GM23338 (cell line): ENCODE results near the gene STIM1. TPM values are rescaled to one million over a fixed set of nuclear protein-coding genes. Genes with fewer than 3 reads are reported as not detected.
A peak's percentile ranks its signal among the peaks of the same experiment; 100 is the strongest.

Experiments
- ATAC-seq: fragments of 200-7000 bp; cut with Tn5 transposase; 3 replicates; pipeline ENCODE4 v1.9.1; 2020
- DNase-seq: peaks from one replicate; pipeline ENCODE4 v3.0.0-alpha.2; 2015; ENCODE audit warnings: low spot score
- H2AFZ ChIP-seq: fragments of 200-600 bp; sonication (generic); 2 replicates; pipeline ENCODE4 v1.8.0; 2016; ENCODE audit warnings: antibody characterized with exemption, mild to moderate bottlenecking, moderate library complexity
- H3F3A ChIP-seq: fragments of 200-600 bp; sonication (generic); replicated peaks from 2 replicates; pipeline ENCODE4 v1.8.0; 2017; ENCODE audit warnings: antibody characterized with exemption, mixed run types, low read depth
- H3K27ac ChIP-seq: fragments of 200-600 bp; sonication (generic); 2 replicates; pipeline ENCODE4 v1.6.1; 2016; ENCODE audit warnings: low read depth
- H3K27me3 ChIP-seq: fragments of 200-600 bp; sonication (generic); 2 replicates; pipeline ENCODE4 v1.8.0; 2016; ENCODE audit warnings: mild to moderate bottlenecking, mixed run types, moderate library complexity; ENCODE audit not compliant: insufficient read depth
- H3K36me3 ChIP-seq: fragments of 200-600 bp; sonication (generic); 2 replicates; pipeline ENCODE4 v1.8.0; 2016; ENCODE audit warnings: mild to moderate bottlenecking; ENCODE audit not compliant: insufficient read depth
- H3K4me1 ChIP-seq: fragments of 200-600 bp; sonication (generic); 2 replicates; pipeline ENCODE4 v1.8.0; 2016; ENCODE audit warnings: mild to moderate bottlenecking, moderate library complexity; ENCODE audit not compliant: insufficient read depth
- H3K4me2 ChIP-seq: fragments of 200-600 bp; sonication (generic); 2 replicates; pipeline ENCODE4 v1.7.1; 2017; ENCODE audit warnings: mixed run types
- H3K4me3 ChIP-seq: fragments of 200-600 bp; sonication (generic); 2 replicates; pipeline ENCODE4 v1.6.1; 2016; ENCODE audit warnings: mixed run types
- H3K79me2 ChIP-seq: fragments of 200-600 bp; sonication (generic); replicated peaks from 2 replicates; pipeline ENCODE4 v1.8.0; 2017; ENCODE audit warnings: mild to moderate bottlenecking; ENCODE audit not compliant: insufficient read depth
- H3K9me2 ChIP-seq: fragments of 200-600 bp; sonication (generic); 2 replicates; pipeline ENCODE4 v1.8.0; 2017; ENCODE audit not compliant: insufficient read depth
- H4K20me1 ChIP-seq: fragments of 200-600 bp; sonication (generic); replicated peaks from 2 replicates; pipeline ENCODE4 v1.8.0; 2017; ENCODE audit warnings: mild to moderate bottlenecking; ENCODE audit not compliant: insufficient read depth
- H3K27ac Mint-ChIP-seq: 2 replicates; pipeline ENCODE4 v1.8.0; 2020; ENCODE audit warnings: inconsistent platforms, mild to moderate bottlenecking, moderate library complexity, mixed read lengths
- H3K27me3 Mint-ChIP-seq: 3 replicates; pipeline ENCODE4 v1.8.0; 2022; ENCODE audit warnings: low read depth, mild to moderate bottlenecking, moderate library complexity, mixed read lengths, inconsistent platforms; ENCODE audit not compliant: insufficient read depth, poor library complexity
- H3K36me3 Mint-ChIP-seq: 3 replicates; pipeline ENCODE4 v1.8.0; 2021; ENCODE audit warnings: low read depth, mild to moderate bottlenecking, inconsistent platforms, moderate library complexity, mixed read lengths
- H3K4me1 Mint-ChIP-seq: 3 replicates; pipeline ENCODE4 v1.8.0; 2020; ENCODE audit warnings: mild to moderate bottlenecking, inconsistent platforms, mixed read lengths
- H3K4me3 Mint-ChIP-seq: 3 replicates; pipeline ENCODE4 v1.8.0; 2021; ENCODE audit warnings: moderate library complexity, mild to moderate bottlenecking, inconsistent platforms, mixed read lengths
- H3K9me3 Mint-ChIP-seq: 3 replicates; pipeline ENCODE4 v1.8.0; 2020; ENCODE audit warnings: moderate library complexity, mild to moderate bottlenecking, inconsistent platforms, mixed read lengths
- CREB1 ChIP-seq: fragments of 250-450 bp; sonication (Bioruptor Pico); IDR thresholded peaks from 2 replicates; pipeline ENCODE4 v1.5.0; 2020; ENCODE audit warnings: low read depth, mild to moderate bottlenecking, moderate library complexity
- ETS1 ChIP-seq: IDR thresholded peaks from 2 replicates; pipeline ENCODE4 v1.6.1; 2016; ENCODE audit warnings: antibody characterized with exemption
- EZH2phosphoT487 ChIP-seq: fragments of 200-600 bp; sonication (generic); IDR thresholded peaks from one replicate; pipeline ENCODE4 v1.8.1; 2018; ENCODE audit warnings: antibody characterized with exemption; ENCODE audit not compliant: unreplicated experiment
- NANOG ChIP-seq: IDR thresholded peaks from 2 replicates; pipeline ENCODE4 v1.6.1; 2016; ENCODE audit warnings: antibody characterized with exemption, borderline replicate concordance
- POLR2AphosphoS5 ChIP-seq: IDR thresholded peaks from 2 replicates; pipeline ENCODE4 v1.6.1; 2016; ENCODE audit warnings: antibody characterized with exemption, low read depth
- STAT1 ChIP-seq: IDR thresholded peaks from one replicate; pipeline ENCODE4 v1.6.1; 2016; ENCODE audit warnings: antibody characterized with exemption; ENCODE audit not compliant: unreplicated experiment
- ZNF114 ChIP-seq: fragments of 250-450 bp; sonication (Bioruptor Pico); IDR thresholded peaks from 2 replicates; pipeline ENCODE4 v1.5.0; 2020; ENCODE audit warnings: mild to moderate bottlenecking, moderate library complexity
- ZNF462 ChIP-seq: fragments of 250-450 bp; sonication (Bioruptor Pico); IDR thresholded peaks from 2 replicates; pipeline ENCODE4 v1.5.0; 2020; ENCODE audit warnings: mild to moderate bottlenecking, moderate library complexity
- polyA plus RNA-seq: library from polyadenylated mRNA; unstranded; fragments of >200 nt; fragmentation: Nextera tagmentation; extraction: Ambion mirVana; gene quantifications from 2 replicates; pipeline ENCODE4 v1.2.1, GENCODE V29; 2016
- total RNA-seq: library from RNA; depleted of rRNA; stranded (reverse); fragments of >200 nt; shearing (Covaris generic); gene quantifications from 2 replicates; pipeline ENCODE4 v1.2.3, GENCODE V29; 2014
- TF ChIP-seq, protein P1 (sequence below), 2 experiments: fragments of 200-600 bp in 1 of 2; sonication (generic) in 1 of 2; conservative IDR thresholded peaks; 2 replicates each; pipeline versions ENCODE4 v1.5.1 to v1.6.1; 2016 to 2017; ENCODE audit warnings: antibody characterized with exemption in 2 of 2, low read depth in 2 of 2, mild to moderate bottlenecking in 2 of 2, moderate library complexity in 1 of 2

The STIM1 gene
- total and polyA plus RNA-seq, 2 experiments from 2014 or later: 3.5 to 14.0 TPM

DNA sequence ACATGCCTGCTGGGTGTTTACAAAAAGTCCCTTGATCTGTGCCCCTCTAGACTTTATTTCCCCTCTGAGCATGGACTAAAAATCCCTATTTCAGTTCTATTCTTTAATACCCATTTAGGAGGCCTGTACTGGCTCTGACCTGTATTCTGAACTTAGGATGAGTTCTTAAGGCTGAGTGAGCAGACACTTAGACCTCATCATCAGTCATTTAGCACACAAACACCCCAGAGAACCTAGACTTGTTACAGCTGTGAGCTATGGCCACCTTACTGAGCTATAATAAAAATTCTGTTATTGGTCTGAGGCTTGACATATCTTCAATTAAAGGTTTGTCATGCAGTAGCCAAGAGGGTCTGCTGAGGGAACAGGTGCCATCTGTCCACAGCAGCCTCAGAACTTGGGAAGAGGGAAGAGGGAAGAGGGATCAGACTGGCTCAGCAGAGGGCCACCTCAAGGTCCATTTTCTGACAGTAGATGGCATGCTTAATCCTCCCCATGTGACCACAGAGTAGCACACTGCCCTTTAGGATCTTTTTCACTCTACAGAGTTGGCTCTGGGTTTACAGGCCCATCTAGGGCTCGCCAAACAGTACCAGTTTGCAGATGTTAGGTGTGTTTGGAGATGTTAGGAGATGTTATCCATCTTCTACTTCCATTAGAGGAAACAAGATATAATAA, 209.0 kb downstream of the STIM1 start:
- no peak overlapping the region for H2AFZ ChIP-seq
- no peak overlapping the region for H3K4me3 Mint-ChIP-seq
- no peaks in the 10 kb centered on the region for H3K27me3 ChIP-seq
- TF ChIP-seq, protein P1, sequence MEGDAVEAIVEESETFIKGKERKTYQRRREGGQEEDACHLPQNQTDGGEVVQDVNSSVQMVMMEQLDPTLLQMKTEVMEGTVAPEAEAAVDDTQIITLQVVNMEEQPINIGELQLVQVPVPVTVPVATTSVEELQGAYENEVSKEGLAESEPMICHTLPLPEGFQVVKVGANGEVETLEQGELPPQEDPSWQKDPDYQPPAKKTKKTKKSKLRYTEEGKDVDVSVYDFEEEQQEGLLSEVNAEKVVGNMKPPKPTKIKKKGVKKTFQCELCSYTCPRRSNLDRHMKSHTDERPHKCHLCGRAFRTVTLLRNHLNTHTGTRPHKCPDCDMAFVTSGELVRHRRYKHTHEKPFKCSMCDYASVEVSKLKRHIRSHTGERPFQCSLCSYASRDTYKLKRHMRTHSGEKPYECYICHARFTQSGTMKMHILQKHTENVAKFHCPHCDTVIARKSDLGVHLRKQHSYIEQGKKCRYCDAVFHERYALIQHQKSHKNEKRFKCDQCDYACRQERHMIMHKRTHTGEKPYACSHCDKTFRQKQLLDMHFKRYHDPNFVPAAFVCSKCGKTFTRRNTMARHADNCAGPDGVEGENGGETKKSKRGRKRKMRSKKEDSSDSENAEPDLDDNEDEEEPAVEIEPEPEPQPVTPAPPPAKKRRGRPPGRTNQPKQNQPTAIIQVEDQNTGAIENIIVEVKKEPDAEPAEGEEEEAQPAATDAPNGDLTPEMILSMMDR (conservative IDR thresholded peaks at IDR 0.05; ENCODE audit: low read depth in 2 of 2): peak in 1 of 2 experiments; percentile 21; a peak in 1 of 4 replicates
- TF ChIP-seq ETS1: no peak
- 0 out of 2 replicates have a peak, but pooled peaks cover 3% of the 10 kb centered on the region for H3K4me1 ChIP-seq
- H3K36me3 Mint-ChIP-seq: no peaks in the 10 kb centered on the region
- H3K9me3 Mint-ChIP-seq: no peaks in the 10 kb centered on the region
- H3K4me1 Mint-ChIP-seq: no peaks in the 10 kb centered on the region
- no peaks in the 10 kb centered on the region for H3K79me2 ChIP-seq
- H3K27me3 Mint-ChIP-seq: no peaks in the 10 kb centered on the region
- no peak overlapping the region for H3K27ac ChIP-seq
- H3K36me3 ChIP-seq: no peaks in the 10 kb centered on the region
- no peak overlapping the region for H3K27ac Mint-ChIP-seq
- ATAC-seq (peak; percentile 31; the same call in 2 of the 3 replicates), DNase-seq (no peak)
- H4K20me1 ChIP-seq: no peaks in the 10 kb centered on the region
- H3K4me3 ChIP-seq: no peak overlapping the region
- H3F3A ChIP-seq: no peaks in the 10 kb centered on the region
- no peaks in the 10 kb centered on the region for H3K9me2 ChIP-seq
- H3K4me2 ChIP-seq: no peak overlapping the region

DNA sequence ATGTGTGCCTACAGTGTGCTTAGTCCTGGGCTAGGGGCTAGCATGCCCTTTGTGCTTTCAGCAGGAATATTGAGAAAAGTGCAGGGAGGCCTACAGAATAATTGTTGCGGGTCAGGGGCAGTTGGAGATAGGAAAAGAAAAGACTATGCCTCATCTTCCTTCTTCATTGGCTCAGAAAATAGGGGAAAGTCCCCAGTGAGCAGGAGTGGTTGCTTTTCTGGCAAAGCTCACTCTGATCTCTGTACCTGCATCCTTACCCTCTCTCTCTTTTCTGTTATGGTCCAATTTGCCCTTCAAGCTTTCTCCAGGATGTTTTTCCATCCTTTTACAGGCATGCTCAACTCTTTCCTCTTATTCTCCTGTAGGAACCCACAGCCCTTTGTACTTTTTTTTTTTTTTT, 209.6 kb downstream of the STIM1 start:
- no peaks in the 10 kb centered on the region for H3K4me1 Mint-ChIP-seq
- no peaks in the 10 kb centered on the region for H4K20me1 ChIP-seq
- no peak for ATAC-seq
- H3K4me3 ChIP-seq: no peak overlapping the region
- H3K27ac Mint-ChIP-seq: no peak overlapping the region
- no peaks in the 10 kb centered on the region for H3K9me2 ChIP-seq
- no peak overlapping the region for H3K4me2 ChIP-seq
- H3F3A ChIP-seq: no peaks in the 10 kb centered on the region
- TF ChIP-seq EZH2phosphoT487: no peak
- TF ChIP-seq ZNF114 (CRISPR knock-in tag): no peak
- TF ChIP-seq ZNF462 (CRISPR knock-in tag): no peak
- no peak for TF ChIP-seq CREB1 (CRISPR knock-in tag)
- TF ChIP-seq POLR2AphosphoS5: no peak
- no peak for TF ChIP-seq NANOG
- TF ChIP-seq, protein P1 (conservative IDR thresholded peaks at IDR 0.05; ENCODE audit: low read depth in 2 of 2): no peak
- TF ChIP-seq STAT1: no peak
- no peak overlapping the region for H3K27ac ChIP-seq
- no peaks in the 10 kb centered on the region for H3K36me3 ChIP-seq
- H3K27me3 Mint-ChIP-seq: no peaks in the 10 kb centered on the region
- 0 out of 2 replicates have a peak, but pooled peaks cover 3% of the 10 kb centered on the region for H3K4me1 ChIP-seq
- H3K36me3 Mint-ChIP-seq: no peaks in the 10 kb centered on the region
- no peaks in the 10 kb centered on the region for H3K27me3 ChIP-seq
- no peaks in the 10 kb centered on the region for H3K79me2 ChIP-seq
- no peak overlapping the region for H2AFZ ChIP-seq
- H3K4me3 Mint-ChIP-seq: no peak overlapping the region
- H3K9me3 Mint-ChIP-seq: no peaks in the 10 kb centered on the region
- DNase-seq: no peak
